BE2C (cell line): Measurements from ENCODE around the gene TRRAP.

Experiments
- DNase-seq: peaks from one replicate; pipeline ENCODE4 v3.0.0-alpha.2; 2020
- H3K27me3 ChIP-seq: fragments of 250-450 bp; sonication (Bioruptor Pico); 2 replicates; pipeline ENCODE4 v1.5.1; 2020; ENCODE audit warnings: mild to moderate bottlenecking
- H3K36me3 ChIP-seq: fragments of 250-450 bp; sonication (Bioruptor Pico); 2 replicates; pipeline ENCODE4 v1.5.1; 2020; ENCODE audit warnings: mild to moderate bottlenecking
- H3K4me1 ChIP-seq: fragments of 250-450 bp; sonication (Bioruptor Pico); 2 replicates; pipeline ENCODE4 v1.5.1; 2020
- H3K4me3 ChIP-seq: 2 replicates; pipeline ENCODE4 v1.5.1; 2011; ENCODE audit warnings: low read depth, low read length
- H3K9me3 ChIP-seq: fragments of 250-450 bp; sonication (Bioruptor Pico); 2 replicates; pipeline ENCODE4 v1.5.1; 2020
- CTCF ChIP-seq: IDR thresholded peaks from 2 replicates; pipeline ENCODE4 v1.5.1; 2012; ENCODE audit warnings: mild to moderate bottlenecking, low read depth, low read length

Gene TRRAP

GRCh38 chr7:98982686-98983085 lies 104.4 kb downstream of the TRRAP start:
- Histone ChIP-seq H3K4me1 (no peaks in the 10 kb centered on the region), H3K36me3 (peaks cover 82% of the 10 kb centered on the region), H3K27me3 (no peaks in the 10 kb centered on the region), H3K4me3 (no peak overlapping the region), H3K9me3 (no peaks in the 10 kb centered on the region)
- TF ChIP-seq CTCF: no peak
- DNase-seq: no peak

GRCh38 chr7:98984126-98984525 lies 105.8 kb downstream of the TRRAP start:
- Histone ChIP-seq H3K4me1 (no peaks in the 10 kb centered on the region), H3K36me3 (peaks cover 79% of the 10 kb centered on the region), H3K9me3 (no peaks in the 10 kb centered on the region), H3K4me3 (no peak overlapping the region), H3K27me3 (no peaks in the 10 kb centered on the region)
- DNase-seq: no peak
- no peak for TF ChIP-seq CTCF

DNA sequence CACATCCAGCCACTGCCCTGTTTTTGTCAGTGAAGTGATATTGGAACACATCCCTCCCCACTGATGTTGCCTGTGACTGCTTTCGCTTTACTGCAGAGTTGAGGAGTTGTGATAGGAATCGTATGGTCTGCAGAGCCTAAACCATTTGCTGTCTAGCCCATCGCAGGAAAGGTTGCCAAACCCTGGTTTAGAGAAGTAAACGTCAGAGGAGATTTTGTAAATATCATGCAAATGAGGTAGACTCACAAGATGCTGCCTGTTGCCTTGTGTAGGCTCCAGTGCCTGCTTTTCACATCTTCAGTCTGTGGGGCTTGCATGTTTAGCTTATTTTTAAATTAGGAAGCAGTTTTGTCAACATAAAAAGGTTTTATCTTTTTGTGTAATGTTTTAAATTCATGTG lies 107.1 kb downstream of the TRRAP start:
- Histone ChIP-seq H3K4me1 (no peaks in the 10 kb centered on the region), H3K9me3 (no peaks in the 10 kb centered on the region), H3K36me3 (peaks cover 82% of the 10 kb centered on the region), H3K4me3 (no peak overlapping the region), H3K27me3 (no peaks in the 10 kb centered on the region)
- no peak for DNase-seq
- TF ChIP-seq CTCF: no peak

GRCh38 chr7:98985945-98986344 lies 107.6 kb downstream of the TRRAP start:
- no peak for TF ChIP-seq CTCF
- Histone ChIP-seq H3K27me3 (no peaks in the 10 kb centered on the region), H3K36me3 (peaks cover 79% of the 10 kb centered on the region), H3K4me1 (no peaks in the 10 kb centered on the region), H3K4me3 (no peak overlapping the region), H3K9me3 (no peaks in the 10 kb centered on the region)
- no peak for DNase-seq

GRCh38 chr7:98988641-98989040 lies 110.3 kb downstream of the TRRAP start:
- Histone ChIP-seq H3K4me3 (no peak overlapping the region), H3K27me3 (no peaks in the 10 kb centered on the region), H3K9me3 (no peaks in the 10 kb centered on the region), H3K36me3 (peaks cover 89% of the 10 kb centered on the region), H3K4me1 (no peaks in the 10 kb centered on the region)
- no peak for TF ChIP-seq CTCF
- no peak for DNase-seq

- H3K36me3 ChIP-seq: peaks cover 90% of the 10 kb centered on the region
- H3K4me3 ChIP-seq: no peak overlapping the region
- no peaks in the 10 kb centered on the region for H3K27me3 ChIP-seq
- no peaks in the 10 kb centered on the region for H3K9me3 ChIP-seq
- TF ChIP-seq CTCF: no peak
- H3K4me1 ChIP-seq: no peaks in the 10 kb centered on the region
- no peak for DNase-seq
Observed at GRCh38 chr7:98990356-98990755, 112.0 kb downstream of the TRRAP start.
